HEK293 (cell line): Measurements from ENCODE around the gene NT5DC2.

Experiments used
- CTCF ChIA-PET: fragments of 350-600 bp; formaldehyde crosslinking; extraction: SDS; loops from one replicate; lab custom pipeline; 2021; ENCODE audit warnings: antibody characterized with exemption; lab: Yijun Ruan, JAX
- POLR2A ChIA-PET: fragments of 300-600 bp; formaldehyde crosslinking; extraction: SDS; loops from one replicate; lab custom pipeline; 2020; ENCODE audit warnings: antibody characterized with exemption, inconsistent platforms; lab: Yijun Ruan, JAX
- H3K27ac ChIP-seq: fragments of 200-500 bp; sonication (Bioruptor generic); 2 replicates; pipeline ENCODE4 v1.5.1; 2014; ENCODE audit warnings: low read depth, low read length, control low read depth, inconsistent platforms; ENCODE audit errors: extremely low read depth
- H3K36me3 ChIP-seq, 2 experiments: fragments of 200-500 bp in 1 of 2; sonication (Bioruptor generic) in 1 of 2; 1 replicate in 1 of 2; 2 replicates in 1 of 2; pipeline ENCODE4 v1.5.1; 2014 to 2017; ENCODE audit warnings: inconsistent platforms in 2 of 2, low read length in 2 of 2; ENCODE audit not compliant: control insufficient read depth in 2 of 2, insufficient read depth in 1 of 2
- H3K4me1 ChIP-seq: fragments of 200-500 bp; sonication (Bioruptor generic); 2 replicates; pipeline ENCODE4 v1.5.1; 2014; ENCODE audit warnings: mild to moderate bottlenecking, low read length, inconsistent platforms; ENCODE audit not compliant: control insufficient read depth, insufficient read depth
- H3K4me3 ChIP-seq: 2 replicates; pipeline ENCODE4 v1.5.1; 2011; ENCODE audit warnings: low read depth, mild to moderate bottlenecking, control low read depth, low read length, moderate library complexity
- H3K9me3 ChIP-seq: fragments of 200-500 bp; sonication (Bioruptor generic); 2 replicates; pipeline ENCODE4 v1.5.1; 2014; ENCODE audit warnings: low read depth, low read length, inconsistent platforms; ENCODE audit not compliant: control insufficient read depth, insufficient read depth
- FEZF1 ChIP-seq: fragments of 450-650 bp; formaldehyde crosslinking; IDR thresholded peaks from 2 replicates; pipeline ENCODE4 v1.5.1; 2016; ENCODE audit warnings: missing biosample characterization, missing genetic modification characterization
- GLI2 ChIP-seq: fragments of 450-650 bp; formaldehyde crosslinking; IDR thresholded peaks from 2 replicates; pipeline ENCODE4; 2017; ENCODE audit warnings: missing biosample characterization, missing genetic modification characterization, low read depth, borderline replicate concordance
- ZBTB17 ChIP-seq: fragments of 450-650 bp; formaldehyde crosslinking; IDR thresholded peaks from 2 replicates; pipeline ENCODE4 v1.5.1; 2016; ENCODE audit warnings: missing biosample characterization, missing genetic modification characterization
- ZBTB49 ChIP-seq: fragments of 450-650 bp; formaldehyde crosslinking; IDR thresholded peaks from 2 replicates; pipeline ENCODE4 v1.5.1; 2016; ENCODE audit warnings: missing biosample characterization, missing genetic modification characterization, low read depth
- ZBTB7A ChIP-seq: fragments of 450-650 bp; formaldehyde crosslinking; IDR thresholded peaks from 2 replicates; pipeline ENCODE4 v1.5.1; 2016; ENCODE audit warnings: low read depth, missing biosample characterization, missing genetic modification characterization
- ZBTB8A ChIP-seq: fragments of 450-650 bp; formaldehyde crosslinking; IDR thresholded peaks from 2 replicates; pipeline ENCODE4 v1.5.1; 2016; ENCODE audit warnings: missing biosample characterization, missing genetic modification characterization
- ZFP41 ChIP-seq: fragments of 450-650 bp; formaldehyde crosslinking; IDR thresholded peaks from 2 replicates; pipeline ENCODE4 v1.5.1; 2016; ENCODE audit warnings: missing biosample characterization, missing genetic modification characterization, borderline replicate concordance
- ZNF157 ChIP-seq: fragments of 450-650 bp; formaldehyde crosslinking; IDR thresholded peaks from 2 replicates; pipeline ENCODE4 v1.5.1; 2016; ENCODE audit warnings: missing biosample characterization, missing genetic modification characterization
- ZNF16 ChIP-seq: fragments of 450-650 bp; formaldehyde crosslinking; IDR thresholded peaks from 2 replicates; pipeline ENCODE4 v1.5.1; 2016; ENCODE audit warnings: low read depth, missing biosample characterization, missing genetic modification characterization
- ZNF280D ChIP-seq: fragments of 450-650 bp; formaldehyde crosslinking; IDR thresholded peaks from 2 replicates; pipeline ENCODE4 v1.5.1; 2016; ENCODE audit warnings: missing biosample characterization, missing genetic modification characterization
- ZNF335 ChIP-seq: fragments of 450-650 bp; formaldehyde crosslinking; conservative IDR thresholded peaks from 2 replicates; pipeline ENCODE4 v1.5.1; 2016; ENCODE audit warnings: missing biosample characterization, missing genetic modification characterization
- ZNF341 ChIP-seq: fragments of 450-650 bp; formaldehyde crosslinking; IDR thresholded peaks from 2 replicates; pipeline ENCODE4; 2016; ENCODE audit warnings: low read depth, missing biosample characterization, missing genetic modification characterization
- ZNF529 ChIP-seq: fragments of 450-650 bp; formaldehyde crosslinking; IDR thresholded peaks from 2 replicates; pipeline ENCODE4 v1.5.1; 2017; ENCODE audit warnings: missing genetic modification characterization, missing biosample characterization; ENCODE audit not compliant: insufficient replicate concordance
- ZNF530 ChIP-seq: fragments of 450-650 bp; formaldehyde crosslinking; IDR thresholded peaks from 2 replicates; pipeline ENCODE4 v1.5.1; 2016; ENCODE audit warnings: low read depth, missing biosample characterization, missing genetic modification characterization
- ZNF558 ChIP-seq: fragments of 450-650 bp; formaldehyde crosslinking; IDR thresholded peaks from 2 replicates; pipeline ENCODE4 v1.5.1; 2016; ENCODE audit warnings: missing biosample characterization, missing genetic modification characterization
- ZNF623 ChIP-seq: fragments of 450-650 bp; formaldehyde crosslinking; IDR thresholded peaks from 2 replicates; pipeline ENCODE4 v1.5.1; 2016; ENCODE audit warnings: missing biosample characterization, missing genetic modification characterization
- ZNF626 ChIP-seq: fragments of 450-650 bp; sonication (Bioruptor Pico); formaldehyde crosslinking; IDR thresholded peaks from 2 replicates; pipeline ENCODE4 v1.5.1; 2018; ENCODE audit warnings: missing biosample characterization, missing genetic modification characterization, inconsistent platforms
- ZNF837 ChIP-seq: fragments of 450-650 bp; formaldehyde crosslinking; IDR thresholded peaks from 2 replicates; pipeline ENCODE4 v1.5.1; 2016; ENCODE audit warnings: missing biosample characterization, missing genetic modification characterization
- ZSCAN4 ChIP-seq: fragments of 450-650 bp; formaldehyde crosslinking; IDR thresholded peaks from 2 replicates; pipeline ENCODE4 v1.5.1; 2017; ENCODE audit warnings: missing biosample characterization, missing genetic modification characterization

The NT5DC2 gene

GRCh38 chr3:52512105-52512504 is 21.6 kb downstream of the NT5DC2 start:
- ChIA-PET CTCF (no interaction called here), POLR2A (interaction anchor here (1.1 kb wide), 1 partner anchor 14 kb away, joined by 3 read pairs; no protein-coding TSS in a partner anchor)
- no peak overlapping the region for H3K27ac ChIP-seq
- no peaks in the 10 kb centered on the region for H3K4me1 ChIP-seq
- H3K4me3 ChIP-seq: no peak overlapping the region
- H3K36me3 ChIP-seq: no peaks in the 10 kb centered on the region
- H3K9me3 ChIP-seq: no peaks in the 10 kb centered on the region
- TF ChIP-seq ZNF157 (no peak), ZNF16 (no peak), ZSCAN4 (tag by site-specific recombination) (no peak), ZNF341 (no peak), ZNF623 (tag by site-specific recombination) (no peak), ZNF529 (tag by site-specific recombination) (no peak), ZNF626 (tag by site-specific recombination) (no peak), ZBTB17 (tag by site-specific recombination) (no peak), GLI2 (no peak)

GRCh38 chr3:52511509-52511908 is 22.1 kb downstream of the NT5DC2 start:
- Histone ChIP-seq H3K36me3 (no peaks in the 10 kb centered on the region), H3K4me1 (no peaks in the 10 kb centered on the region), H3K4me3 (no peak overlapping the region), H3K9me3 (no peaks in the 10 kb centered on the region), H3K27ac (no peak overlapping the region)
- TF ChIP-seq ZBTB7A (no peak), ZNF335 (tag by site-specific recombination) (no peak), ZFP41 (tag by site-specific recombination) (no peak), ZBTB8A (tag by site-specific recombination) (no peak), ZNF837 (tag by site-specific recombination) (no peak), ZNF280D (no peak)
- TF ChIP-seq, all 188 proteins: peak for 0
- CTCF ChIA-PET: interaction anchor here (0.5 kb wide), 1 partner anchor 416 kb away, joined by 4 read pairs; no protein-coding TSS in a partner anchor
- POLR2A ChIA-PET: interaction anchor here (1.1 to 1.3 kb wide), 2 partner anchors 15 to 25 kb away, joined by 3 to 5 read pairs; partner anchors contain the start of gene UQCC5

GRCh38 chr3:52509753-52510328 is 23.8 kb downstream of the NT5DC2 start:
- no peaks in the 10 kb centered on the region for H3K36me3 ChIP-seq
- no peak overlapping the region for H3K27ac ChIP-seq
- H3K4me3 ChIP-seq: no peak overlapping the region
- POLR2A ChIA-PET: no interaction called here
- no peaks in the 10 kb centered on the region for H3K4me1 ChIP-seq
- H3K9me3 ChIP-seq: no peaks in the 10 kb centered on the region
- CTCF ChIA-PET: no interaction called here
- no peak for TF ChIP-seq ZBTB49 (tag by site-specific recombination)
- no peak for TF ChIP-seq ZNF530 (tag by site-specific recombination)
- TF ChIP-seq FEZF1 (tag by site-specific recombination): no peak
- TF ChIP-seq ZNF335 (tag by site-specific recombination): no peak
- TF ChIP-seq ZNF558 (tag by site-specific recombination): no peak
